ENCODE measurements around the gene IFI27L1.

Gene IFI27L1

GRCh38 chr14:94038921-94039629, 42.0 kb upstream of the IFI27L1 start:
- TF ChIP-seq CTCF (IDR thresholded peaks at IDR 0.05; ENCODE audit: low read depth, low read length): no peak
- no peak overlapping the region for H3K4me3 ChIP-seq (ENCODE audit: low read depth, low read length)

GRCh38 chr14:94040247-94040646, 40.9 kb upstream of the IFI27L1 start:
- no peak overlapping the region for H3K4me3 ChIP-seq (ENCODE audit: low read depth, low read length)
- no peak for TF ChIP-seq CTCF (IDR thresholded peaks at IDR 0.05; ENCODE audit: low read depth, low read length)

- TF ChIP-seq CTCF (IDR thresholded peaks at IDR 0.05; ENCODE audit: low read depth, low read length): no peak
- no peak overlapping the region for H3K4me3 ChIP-seq (ENCODE audit: low read depth, low read length)
Measured at GRCh38 chr14:94040796-94041195, 40.3 kb upstream of the IFI27L1 start.

- TF ChIP-seq CTCF (IDR thresholded peaks at IDR 0.05; ENCODE audit: low read depth, low read length): no peak
- no peak overlapping the region for H3K4me3 ChIP-seq (ENCODE audit: low read depth, low read length)
Measured at GRCh38 chr14:94041551-94042346, 39.4 kb upstream of the IFI27L1 start.

- H3K4me3 ChIP-seq (ENCODE audit: low read depth, low read length): no peak overlapping the region
- TF ChIP-seq CTCF (IDR thresholded peaks at IDR 0.05; ENCODE audit: low read depth, low read length): no peak
Measured at GRCh38 chr14:94042433-94043091, 38.5 kb upstream of the IFI27L1 start.

GRCh38 chr14:94043111-94043755, 37.9 kb upstream of the IFI27L1 start:
- no peak overlapping the region for H3K4me3 ChIP-seq (ENCODE audit: low read depth, low read length)
- no peak for TF ChIP-seq CTCF (IDR thresholded peaks at IDR 0.05; ENCODE audit: low read depth, low read length)

Measured in WI38 (cell line).